Heart right ventricle (tissue), 16 donors: ENCODE measurements around the gene POU6F2. TPM values are rescaled to one million over a fixed set of nuclear protein-coding genes. Genes with fewer than 3 reads are reported as not detected.

Experiments
- ATAC-seq, 8 donors: fragments of 200-7000 bp; cut with Tn5 transposase; one replicate each; pipeline ENCODE4 v1.9.1; 2020; ENCODE audit warnings: mild to moderate bottlenecking in 8 of 8, moderate library complexity in 8 of 8, moderate number of reproducible peaks in 1 of 8
- DNase-seq, 2 donors: peaks; one replicate each; pipeline ENCODE4 v3.0.0-alpha.2; 2020
- H3K27ac ChIP-seq, 10 donors: fragments of 200-600 bp; sonication (generic) in 2 of 10; one replicate each; pipeline versions ENCODE4 v1.5.0 to v1.8.0; 2020 to 2022; ENCODE audit warnings: mild to moderate bottlenecking in 3 of 10
- H3K27me3 ChIP-seq, 7 donors: fragments of 200-600 bp; one replicate each; pipeline ENCODE4 v1.8.0; 2021 to 2022; ENCODE audit warnings: mild to moderate bottlenecking in 2 of 7
- H3K36me3 ChIP-seq, 9 donors: fragments of 200-600 bp; sonication (generic) in 1 of 9; one replicate each; pipeline versions ENCODE4 v1.5.0 to v1.8.0; 2020 to 2022; ENCODE audit warnings: mild to moderate bottlenecking in 2 of 9
- H3K4me1 ChIP-seq, 9 donors: fragments of 200-600 bp; sonication (generic) in 1 of 9; one replicate each; pipeline versions ENCODE4 v1.5.0 to v1.8.0; 2020 to 2022; ENCODE audit warnings: mild to moderate bottlenecking in 4 of 9
- H3K4me3 ChIP-seq, 10 donors: fragments of 200-600 bp; sonication (generic) in 2 of 10; one replicate each; pipeline versions ENCODE4 v1.5.0 to v1.8.0; 2020 to 2022; ENCODE audit warnings: mild to moderate bottlenecking in 7 of 10, moderate library complexity in 2 of 10
- H3K9me3 ChIP-seq, 11 donors: fragments of 200-600 bp in 10 of 11; sonication (generic) in 2 of 11; one replicate each; pipeline versions ENCODE4 v1.5.0 to v1.8.0; 2013 to 2022; ENCODE audit warnings: mild to moderate bottlenecking in 2 of 11, control low read depth in 1 of 11, moderate library complexity in 1 of 11
- WGBS, 2 donors: extraction: QIAGEN DNeasy Blood & Tissue Kit; methylation state at CpG; one replicate each; pipeline ENCODE4 v1.1.7; 2013; ENCODE audit warnings: inconsistent platforms in 1 of 2; 5-methylcytosine and 5-hydroxymethylcytosine counted together
- intact Hi-C, 10 donors: fragments of 100-400 bp; cut with DNase I; formaldehyde crosslinking; loops; one replicate each; pipeline versions ENCODE4 v1.11.1 to v1.14.2; 2022
- polyA plus RNA-seq, 2 donors: library from polyadenylated mRNA; stranded (reverse); fragments of 200-250 nt; gene quantifications; one replicate each; pipeline ENCODE4 v1.2.3, GENCODE V29; 2013
- total RNA-seq, 10 donors: library from RNA; stranded (reverse); fragmentation: NEBNext Ultra II Directional in 3 of 10; extraction: Animal tissue kit (Norgen Biotek cat#: 25700) in 3 of 10; gene quantifications; one replicate each; pipeline versions ENCODE4 v1.2.1 to v1.2.4, GENCODE V29; 2021 to 2023
- TF ChIP-seq, protein P1 (sequence below), 9 donors: fragments of 200-600 bp; sonication (generic) in 2 of 9; IDR thresholded peaks; one replicate each; pipeline versions ENCODE4 v1.5.0 to v1.8.0; 2021 to 2022; ENCODE audit warnings: antibody characterized with exemption in 9 of 9, mild to moderate bottlenecking in 5 of 9, moderate library complexity in 1 of 9
- donor health status: Arrhythmogenic right ventricular cardiomyopathy.
- donor health status: ischemic (EF 13 %, LVEDD 7.1; RV severe dilation, severe dysfunction).
- donor health status: healthy with polysubstance abuse.
- donor health status: DM: no; HTN: yes; CAD: no.
- donor health status: DM: no; HTN: no; CAD: no.
- donor health status: ischemic (EF 25% LVEDD 6.9; RV normal size, moderate dysfunction).
- donor health status: ischemic (EF 25% LVEDD 5.7; RV mildly dilated, moderate dysfunction).
- donor health status: healthy.
- donor health status: DM: yes; HTN: yes; CAD: no.
- donor health status: Ischemic cardiomyopathy.
- donor health status: ischemic (EF 35%, LVEDD 5.7; RV mildly dilated, moderate dysfunction).
- donor health status: nonischemic (EF 11% LVEDD 7.7; RV severe dilation, severe dysfunction).
- donor health status: DM: yes; HTN: yes; CAD: no.
- donor health status: PGD.
- donor health status: ischemic (EF 29% LVEDD 5.4; RV normal size, mild dysfunction).
- donor health status: nonischemic (EF 23%, LVEDD 6.1; RV moderate dilation, normal function).

Gene POU6F2
- total and polyA plus RNA-seq, 12 donors = under 0.01 to 0.83 (median 0.34) TPM

- 76 to 88% methylated on average over 3 of the region's 3 CpGs for WGBS, 2 donors
- Histone ChIP-seq H3K4me3 (no peak overlapping the region), H3K27me3 (peaks cover 0 to 5% (median 0%) of the 10 kb centered on the region in 7 donors), H3K4me1 (no peaks in the 10 kb centered on the region), H3K27ac (no peak overlapping the region), H3K9me3 (peaks cover 0 to 10% (median 0%) of the 10 kb centered on the region in 11 donors), H3K36me3 (no peaks in the 10 kb centered on the region)
- no peak for ATAC-seq
- TF ChIP-seq, protein P1, sequence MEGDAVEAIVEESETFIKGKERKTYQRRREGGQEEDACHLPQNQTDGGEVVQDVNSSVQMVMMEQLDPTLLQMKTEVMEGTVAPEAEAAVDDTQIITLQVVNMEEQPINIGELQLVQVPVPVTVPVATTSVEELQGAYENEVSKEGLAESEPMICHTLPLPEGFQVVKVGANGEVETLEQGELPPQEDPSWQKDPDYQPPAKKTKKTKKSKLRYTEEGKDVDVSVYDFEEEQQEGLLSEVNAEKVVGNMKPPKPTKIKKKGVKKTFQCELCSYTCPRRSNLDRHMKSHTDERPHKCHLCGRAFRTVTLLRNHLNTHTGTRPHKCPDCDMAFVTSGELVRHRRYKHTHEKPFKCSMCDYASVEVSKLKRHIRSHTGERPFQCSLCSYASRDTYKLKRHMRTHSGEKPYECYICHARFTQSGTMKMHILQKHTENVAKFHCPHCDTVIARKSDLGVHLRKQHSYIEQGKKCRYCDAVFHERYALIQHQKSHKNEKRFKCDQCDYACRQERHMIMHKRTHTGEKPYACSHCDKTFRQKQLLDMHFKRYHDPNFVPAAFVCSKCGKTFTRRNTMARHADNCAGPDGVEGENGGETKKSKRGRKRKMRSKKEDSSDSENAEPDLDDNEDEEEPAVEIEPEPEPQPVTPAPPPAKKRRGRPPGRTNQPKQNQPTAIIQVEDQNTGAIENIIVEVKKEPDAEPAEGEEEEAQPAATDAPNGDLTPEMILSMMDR (IDR thresholded peaks at IDR 0.05) = no peak
- intact Hi-C loops = no loop called here
- no peak for DNase-seq
Measured at GRCh38 chr7:39240864-39241263, 263.2 kb downstream of the POU6F2 start.

DNA sequence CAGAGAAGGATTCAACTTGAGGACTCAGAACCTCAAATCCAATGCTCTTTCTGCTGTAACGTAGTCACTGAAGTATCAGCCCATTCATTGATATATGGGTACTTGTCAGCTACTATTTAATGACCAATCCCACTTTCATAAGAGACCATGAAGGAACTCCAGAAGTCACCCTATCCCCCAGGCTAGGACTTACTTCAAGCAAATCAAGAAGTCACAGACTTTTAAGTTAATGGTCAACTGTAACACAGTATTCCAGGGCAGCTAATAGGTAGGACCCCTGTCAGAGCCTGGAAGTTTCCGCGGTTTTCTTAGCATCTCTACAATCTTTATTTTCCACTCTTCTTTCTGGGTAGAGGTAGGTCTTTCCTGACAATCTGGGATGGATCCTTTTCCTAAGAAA, 269.9 kb downstream of the POU6F2 start:
- 80 to 93% methylated on average over 3 of the region's 3 CpGs for WGBS, 2 donors

GRCh38 chr7:39248041-39248691, 270.5 kb downstream of the POU6F2 start:
- TF ChIP-seq, protein P1 (IDR thresholded peaks at IDR 0.05) = no peak
- ATAC-seq (no peak), DNase-seq (no peak)
- Histone ChIP-seq H3K4me3 (no peak overlapping the region), H3K9me3 (no peaks in the 10 kb centered on the region), H3K27ac (no peak overlapping the region), H3K4me1 (no peaks in the 10 kb centered on the region), H3K27me3 (peaks cover 0 to 19% (median 2%) of the 10 kb centered on the region in 7 donors), H3K36me3 (no peaks in the 10 kb centered on the region)
- 58 to 66% methylated on average over 4 of the region's 4 CpGs for WGBS, 2 donors
- intact Hi-C loops = no loop called here

More for the DNA sequence above, 269.9 kb downstream of the POU6F2 start:
- ATAC-seq (no peak), DNase-seq (no peak)
- Histone ChIP-seq H3K4me1 (no peaks in the 10 kb centered on the region), H3K27me3 (peaks cover 0 to 15% (median under 1%) of the 10 kb centered on the region in 7 donors), H3K27ac (no peak overlapping the region), H3K4me3 (no peak overlapping the region), H3K36me3 (no peaks in the 10 kb centered on the region), H3K9me3 (peaks cover 0 to under 1% (median 0%) of the 10 kb centered on the region in 11 donors)
- intact Hi-C loops = no loop called here
- TF ChIP-seq, protein P1 (IDR thresholded peaks at IDR 0.05) = no peak

DNA sequence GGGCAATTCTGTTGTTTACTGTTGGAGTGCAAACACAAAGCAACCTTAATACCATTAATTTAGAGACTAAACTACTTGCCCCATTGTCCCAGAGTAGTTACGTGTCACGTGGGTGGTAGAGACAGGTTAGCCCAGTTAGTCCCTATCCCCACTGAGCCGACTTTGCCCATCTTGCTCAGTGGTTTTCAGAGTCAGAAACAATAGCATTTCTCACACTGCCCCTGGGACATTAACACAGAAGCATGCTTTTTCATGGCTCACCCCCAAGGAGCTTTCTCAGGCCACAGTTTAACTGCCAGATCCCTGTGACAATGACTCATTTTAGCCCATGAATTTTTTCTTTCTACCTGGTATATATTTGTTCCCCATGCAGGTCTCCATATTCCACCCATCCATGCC, 271.0 kb downstream of the POU6F2 start:
- intact Hi-C loops = no loop called here
- no peaks in the 10 kb centered on the region for H3K4me1 ChIP-seq
- ATAC-seq (no peak), DNase-seq (no peak)
- TF ChIP-seq, protein P1 (IDR thresholded peaks at IDR 0.05) = no peak
- H3K4me3 ChIP-seq = no peak overlapping the region
- H3K36me3 ChIP-seq = no peaks in the 10 kb centered on the region
- peaks cover 0 to 19% (median 0%) of the 10 kb centered on the region in 7 donors for H3K27me3 ChIP-seq
- no peaks in the 10 kb centered on the region for H3K9me3 ChIP-seq
- 64 to 78% methylated on average over 3 of the region's 3 CpGs for WGBS, 2 donors
- no peak overlapping the region for H3K27ac ChIP-seq
